Tibial nerve (tissue), 4 donors: ENCODE measurements around the gene URI1. TPM values are rescaled to one million over a fixed set of nuclear protein-coding genes. Genes with fewer than 3 reads are reported as not detected.

ENCODE experiments used
- DNase-seq, 2 donors: peaks; one replicate each; pipeline ENCODE4 v3.0.0-alpha.2; 2019; ENCODE audit warnings: low spot score in 2 of 2
- H3K27ac ChIP-seq, 4 donors: fragments of 200-600 bp; sonication (generic) in 3 of 4; one replicate each; pipeline ENCODE4 v1.5.1; 2017 to 2019; ENCODE audit warnings: mild to moderate bottlenecking in 1 of 4
- H3K27me3 ChIP-seq, 2 donors: fragments of 200-600 bp; sonication (generic) in 1 of 2; one replicate each; pipeline versions ENCODE4 v1.5.1 to v1.6.0; 2017 to 2019
- H3K36me3 ChIP-seq, 3 donors: fragments of 200-600 bp; sonication (generic); one replicate each; pipeline ENCODE4 v1.5.1; 2018 to 2019
- H3K4me1 ChIP-seq, 4 donors: fragments of 200-600 bp; sonication (generic) in 3 of 4; one replicate each; pipeline ENCODE4 v1.5.1; 2017 to 2019
- H3K4me3 ChIP-seq, 4 donors: fragments of 200-600 bp; sonication (generic) in 3 of 4; one replicate each; pipeline ENCODE4 v1.5.1; 2017 to 2019; ENCODE audit warnings: mild to moderate bottlenecking in 1 of 4, moderate library complexity in 1 of 4
- H3K9me3 ChIP-seq, 4 donors: fragments of 200-600 bp; sonication (generic) in 3 of 4; one replicate each; pipeline ENCODE4 v1.5.1; 2017 to 2019
- EP300 ChIP-seq, 2 donors: sonication (generic); formaldehyde crosslinking; IDR thresholded peaks; one replicate each; pipeline ENCODE4 v1.6.1; 2017; ENCODE audit warnings: antibody characterized with exemption in 2 of 2, mild to moderate bottlenecking in 1 of 2
- POLR2A ChIP-seq, 2 donors: fragments of 450-650 bp; IDR thresholded peaks; one replicate each; pipeline ENCODE4 v1.6.1; 2017; ENCODE audit warnings: antibody characterized with exemption in 2 of 2, mild to moderate bottlenecking in 2 of 2, moderate library complexity in 2 of 2
- WGBS, 2 donors: methylation state at CpG; one replicate each; pipeline ENCODE4 v1.1.5; 2018; 5-methylcytosine and 5-hydroxymethylcytosine counted together
- total RNA-seq, 4 donors: library from RNA; depleted of rRNA; stranded (reverse); fragments of >200 nt; gene quantifications; one replicate each; pipeline ENCODE4 v1.1.0, GENCODE V29; 2016
- TF ChIP-seq, protein P1 (sequence below), 5 experiments: fragments of 200-600 bp in 3 of 5; fragments of 450-650 bp in 2 of 5; sonication (generic) in 3 of 5; IDR thresholded peaks; one replicate each; pipeline ENCODE4 v1.5.1; 2016 to 2019; ENCODE audit warnings: antibody characterized with exemption in 5 of 5, mild to moderate bottlenecking in 3 of 5, moderate library complexity in 2 of 5

URI1 gene
- total RNA-seq, 4 donors from 2014 or later, result 43.8 to 67.8 (median 59.1) TPM

DNA sequence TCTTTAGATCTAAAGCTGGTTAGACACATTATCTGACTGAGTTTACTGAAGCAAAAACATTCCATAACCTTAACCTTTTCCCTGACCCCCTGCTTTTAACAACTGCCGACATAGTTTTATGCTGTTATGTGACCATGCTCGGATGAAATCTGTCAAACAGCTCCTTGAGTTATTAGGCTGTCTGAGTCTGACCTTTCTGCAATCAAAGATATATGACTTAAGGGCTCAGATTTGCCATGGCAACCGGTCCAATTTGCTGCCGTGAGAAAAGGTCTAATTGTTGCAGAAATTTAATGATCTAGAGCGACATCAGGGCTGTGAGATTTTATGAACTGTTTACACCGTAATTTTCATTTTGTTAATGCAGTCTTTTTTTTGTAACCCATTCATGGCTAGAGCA is 61.8 kb downstream of the URI1 start:
- Histone ChIP-seq H3K4me1 (no peaks in the 10 kb centered on the region), H3K4me3 (no peak overlapping the region), H3K9me3 (peaks cover 0 to 21% (median 9%) of the 10 kb centered on the region in 4 donors), H3K27ac (no peak overlapping the region), H3K27me3 (no peaks in the 10 kb centered on the region), H3K36me3 (peaks cover 0 to 31% (median 0%) of the 10 kb centered on the region in 3 donors)
- no peak for TF ChIP-seq EP300 (IDR thresholded peaks at IDR 0.05)
- TF ChIP-seq POLR2A (IDR thresholded peaks at IDR 0.05), result no peak
- TF ChIP-seq, protein P1, sequence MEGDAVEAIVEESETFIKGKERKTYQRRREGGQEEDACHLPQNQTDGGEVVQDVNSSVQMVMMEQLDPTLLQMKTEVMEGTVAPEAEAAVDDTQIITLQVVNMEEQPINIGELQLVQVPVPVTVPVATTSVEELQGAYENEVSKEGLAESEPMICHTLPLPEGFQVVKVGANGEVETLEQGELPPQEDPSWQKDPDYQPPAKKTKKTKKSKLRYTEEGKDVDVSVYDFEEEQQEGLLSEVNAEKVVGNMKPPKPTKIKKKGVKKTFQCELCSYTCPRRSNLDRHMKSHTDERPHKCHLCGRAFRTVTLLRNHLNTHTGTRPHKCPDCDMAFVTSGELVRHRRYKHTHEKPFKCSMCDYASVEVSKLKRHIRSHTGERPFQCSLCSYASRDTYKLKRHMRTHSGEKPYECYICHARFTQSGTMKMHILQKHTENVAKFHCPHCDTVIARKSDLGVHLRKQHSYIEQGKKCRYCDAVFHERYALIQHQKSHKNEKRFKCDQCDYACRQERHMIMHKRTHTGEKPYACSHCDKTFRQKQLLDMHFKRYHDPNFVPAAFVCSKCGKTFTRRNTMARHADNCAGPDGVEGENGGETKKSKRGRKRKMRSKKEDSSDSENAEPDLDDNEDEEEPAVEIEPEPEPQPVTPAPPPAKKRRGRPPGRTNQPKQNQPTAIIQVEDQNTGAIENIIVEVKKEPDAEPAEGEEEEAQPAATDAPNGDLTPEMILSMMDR (IDR thresholded peaks at IDR 0.05), result no peak
- no peak for DNase-seq
- WGBS, 2 donors, result 29 to 41% methylated on average over 6 of the region's 6 CpGs

DNA sequence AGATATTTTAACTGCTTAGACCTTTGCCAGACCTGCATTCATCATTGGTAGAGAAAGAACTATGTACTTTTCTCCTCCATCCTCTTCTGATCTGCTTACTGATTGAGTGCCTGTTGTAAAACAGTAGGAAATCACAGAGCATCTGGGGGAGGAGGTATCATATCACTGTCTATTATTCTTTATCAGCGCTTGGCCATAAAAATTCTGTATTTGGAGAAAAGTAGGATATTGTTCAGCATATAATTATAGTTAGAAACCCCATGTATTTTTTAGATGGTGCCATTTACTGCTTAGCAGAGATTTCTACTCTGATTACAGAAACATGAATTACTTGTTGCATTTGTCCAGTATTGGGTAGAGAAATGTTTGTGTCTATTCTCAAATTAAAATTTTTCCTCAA is 62.4 kb downstream of the URI1 start:
- Histone ChIP-seq H3K27me3 (no peaks in the 10 kb centered on the region), H3K9me3 (peaks cover 0 to 17% (median 7%) of the 10 kb centered on the region in 4 donors), H3K4me1 (peaks cover 0 to 2% (median 0%) of the 10 kb centered on the region in 4 donors), H3K27ac (no peak overlapping the region), H3K4me3 (no peak overlapping the region), H3K36me3 (peaks cover 0 to 31% (median 0%) of the 10 kb centered on the region in 3 donors)
- DNase-seq, result no peak
- TF ChIP-seq EP300 (IDR thresholded peaks at IDR 0.05) (no peak), POLR2A (IDR thresholded peaks at IDR 0.05) (no peak)
- TF ChIP-seq, protein P1 (IDR thresholded peaks at IDR 0.05), result no peak
- 67 to 79% methylated on average over 1 of the region's 1 CpG for WGBS, 2 donors

DNA sequence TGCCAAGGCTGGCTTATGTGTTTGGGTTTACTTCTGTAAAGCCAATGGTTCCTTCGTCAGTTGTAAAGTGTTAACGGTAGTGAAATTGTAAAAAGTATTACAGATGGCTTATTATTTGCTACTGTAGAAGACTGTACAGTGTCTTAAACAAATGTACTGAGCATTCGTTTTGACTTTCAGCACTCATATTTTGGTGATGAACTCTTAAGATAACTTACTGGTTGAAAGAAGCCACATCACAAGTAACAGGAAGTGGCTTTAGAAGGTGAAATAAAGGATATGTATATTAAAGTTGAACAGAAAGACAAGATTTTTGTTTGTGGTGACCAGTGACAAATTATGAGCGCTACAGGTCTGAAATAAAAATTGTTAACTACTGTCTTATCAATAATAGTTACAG is 64.2 kb downstream of the URI1 start:
- no peak overlapping the region for H3K4me3 ChIP-seq
- H3K36me3 ChIP-seq, result peaks cover 0 to 19% (median 0%) of the 10 kb centered on the region in 3 donors
- DNase-seq, result no peak
- peaks cover 0 to 15% (median 0%) of the 10 kb centered on the region in 4 donors for H3K4me1 ChIP-seq
- no peak overlapping the region for H3K27ac ChIP-seq
- WGBS, 2 donors, result 92 to 95% methylated on average over 4 of the region's 4 CpGs
- peaks cover 0 to 1% (median under 1%) of the 10 kb centered on the region in 4 donors for H3K9me3 ChIP-seq
- no peaks in the 10 kb centered on the region for H3K27me3 ChIP-seq
- no peak for TF ChIP-seq EP300 (IDR thresholded peaks at IDR 0.05)
- TF ChIP-seq, protein P1 (IDR thresholded peaks at IDR 0.05), result no peak
- TF ChIP-seq POLR2A (IDR thresholded peaks at IDR 0.05), result no peak

DNA sequence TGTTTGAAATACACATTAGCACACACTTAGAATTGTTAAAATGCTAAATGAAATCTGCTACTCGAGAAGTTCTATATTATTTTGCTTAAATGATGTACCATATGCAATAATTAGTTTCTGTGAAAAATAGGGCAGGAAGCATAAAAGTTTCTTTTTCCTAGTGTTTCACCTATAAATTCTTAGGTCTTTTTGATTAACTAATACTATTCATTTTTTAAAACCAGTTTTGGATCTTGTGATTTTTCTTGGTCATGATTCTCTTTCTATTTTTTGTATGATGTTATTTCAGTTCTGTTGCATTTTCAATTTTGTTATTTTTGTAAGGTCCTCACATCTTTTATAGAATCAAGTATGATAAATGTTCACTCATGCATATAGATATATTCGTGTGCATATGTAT is 66.1 kb downstream of the URI1 start:
- Histone ChIP-seq H3K4me3 (no peak overlapping the region), H3K27me3 (no peaks in the 10 kb centered on the region), H3K36me3 (peaks cover 0 to 29% (median 0%) of the 10 kb centered on the region in 3 donors), H3K4me1 (peaks cover 0 to 17% (median 0%) of the 10 kb centered on the region in 4 donors), H3K9me3 (no peaks in the 10 kb centered on the region), H3K27ac (no peak overlapping the region)
- 97 to 98% methylated on average over 2 of the region's 2 CpGs for WGBS, 2 donors
- DNase-seq, result no peak
- TF ChIP-seq, protein P1 (IDR thresholded peaks at IDR 0.05), result no peak
- TF ChIP-seq POLR2A (IDR thresholded peaks at IDR 0.05), result no peak
- TF ChIP-seq EP300 (IDR thresholded peaks at IDR 0.05), result no peak

DNA sequence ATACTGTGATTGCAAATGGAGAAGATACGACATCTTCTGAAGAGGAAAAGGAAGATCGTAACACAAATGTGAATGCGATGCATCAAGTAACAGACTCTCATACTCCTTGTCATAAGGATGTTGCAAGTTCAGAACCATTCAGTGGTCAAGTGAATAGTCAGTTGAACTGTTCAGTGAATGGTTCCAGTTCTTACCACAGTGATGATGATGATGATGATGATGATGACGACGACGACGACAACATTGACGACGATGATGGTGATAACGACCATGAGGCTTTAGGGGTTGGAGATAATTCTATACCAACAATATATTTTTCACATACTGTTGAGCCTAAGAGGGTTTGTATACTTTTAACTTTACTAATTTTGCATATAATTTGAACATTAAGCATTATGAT is 67.0 kb downstream of the URI1 start:
- DNase-seq, result no peak
- H3K4me1 ChIP-seq, result peaks cover 0 to 17% (median 0%) of the 10 kb centered on the region in 4 donors
- 96 to 97% methylated on average over 10 of the region's 10 CpGs for WGBS, 2 donors
- no peak for TF ChIP-seq POLR2A (IDR thresholded peaks at IDR 0.05)
- no peak for TF ChIP-seq EP300 (IDR thresholded peaks at IDR 0.05)
- TF ChIP-seq, protein P1 (IDR thresholded peaks at IDR 0.05), result no peak
- no peaks in the 10 kb centered on the region for H3K9me3 ChIP-seq
- H3K4me3 ChIP-seq, result no peak overlapping the region
- H3K27me3 ChIP-seq, result no peaks in the 10 kb centered on the region
- H3K36me3 ChIP-seq, result peaks cover 0 to 30% (median 0%) of the 10 kb centered on the region in 3 donors
- no peak overlapping the region for H3K27ac ChIP-seq
